Measurements from ENCODE around the gene TTC7B.

GRCh38 chr14:90692061-90692460 is 124.2 kb downstream of the TTC7B start:
- TF ChIP-seq CTCF (IDR thresholded peaks at IDR 0.05) (no peak), EP300 (IDR thresholded peaks at IDR 0.05) (no peak)
